H9 (cell line): ENCODE measurements around the gene FALEC. TPM values are rescaled to one million over a fixed set of nuclear protein-coding genes. Genes with fewer than 3 reads are reported as not detected.

Experiments
- DNase-seq: peaks from one replicate; pipeline ENCODE4 v3.0.0-alpha.2; 2017
- H2AFZ ChIP-seq: one replicate; pipeline ENCODE4 v1.6.1; 2013; ENCODE audit warnings: mild to moderate bottlenecking, low read length, control low read depth, moderate library complexity
- H2AK5ac ChIP-seq: 2 replicates; pipeline ENCODE4 v1.6.1; 2013; ENCODE audit warnings: low read length, control low read depth, mixed read lengths; ENCODE audit not compliant: insufficient read length
- H2BK120ac ChIP-seq: one replicate; pipeline ENCODE4 v1.6.1; 2013; ENCODE audit warnings: low read depth, mild to moderate bottlenecking, low read length, control low read depth, inconsistent platforms; ENCODE audit not compliant: poor library complexity, severe bottlenecking
- H2BK12ac ChIP-seq: 2 replicates; pipeline ENCODE4 v1.6.1; 2013; ENCODE audit warnings: low read length, control low read depth, mixed read lengths, low read depth; ENCODE audit not compliant: insufficient read length
- H2BK15ac ChIP-seq: 2 replicates; pipeline ENCODE4 v1.6.1; 2013; ENCODE audit warnings: low read depth, low read length, control low read depth
- H2BK20ac ChIP-seq: one replicate; pipeline ENCODE4 v1.6.1; 2013; ENCODE audit warnings: low read depth, mild to moderate bottlenecking, low read length, control low read depth, inconsistent platforms; ENCODE audit not compliant: poor library complexity, severe bottlenecking
- H2BK5ac ChIP-seq: 2 replicates; pipeline ENCODE4 v1.6.1; 2013; ENCODE audit warnings: low read length, control low read depth, mixed read lengths; ENCODE audit not compliant: insufficient read length
- H3K14ac ChIP-seq: 2 replicates; pipeline ENCODE4 v1.6.1; 2013; ENCODE audit warnings: low read length, control low read depth; ENCODE audit not compliant: insufficient read depth
- H3K18ac ChIP-seq: 2 replicates; pipeline ENCODE4 v1.6.1; 2013; ENCODE audit warnings: low read depth, mild to moderate bottlenecking, mixed read lengths, low read length, control low read depth; ENCODE audit not compliant: insufficient read length
- H3K23ac ChIP-seq: 2 replicates; pipeline ENCODE4 v1.6.1; 2013; ENCODE audit warnings: low read length, control low read depth, mixed read lengths, low read depth; ENCODE audit not compliant: insufficient read length
- H3K23me2 ChIP-seq: 2 replicates; pipeline ENCODE4 v1.6.1; 2013; ENCODE audit warnings: low read depth, mild to moderate bottlenecking, mixed read lengths, low read length, control low read depth; ENCODE audit not compliant: insufficient read length, poor library complexity, severe bottlenecking
- H3K27ac ChIP-seq: 2 replicates; pipeline ENCODE4 v1.5.1; 2013; ENCODE audit warnings: low read length, control low read depth, mixed read lengths, low read depth; ENCODE audit not compliant: insufficient read length
- H3K27me3 ChIP-seq: 2 replicates; pipeline ENCODE4 v1.6.1; 2013; ENCODE audit warnings: low read length, control low read depth, inconsistent platforms; ENCODE audit not compliant: insufficient read depth
- H3K4ac ChIP-seq: 2 replicates; pipeline ENCODE4 v1.6.1; 2013; ENCODE audit warnings: low read depth, mild to moderate bottlenecking, control low read depth, inconsistent platforms, low read length, moderate library complexity
- H3K4me1 ChIP-seq: 2 replicates; pipeline ENCODE4 v1.6.1; 2013; ENCODE audit warnings: low read length, control low read depth, inconsistent platforms; ENCODE audit not compliant: insufficient read depth
- H3K4me2 ChIP-seq: 2 replicates; pipeline ENCODE4 v1.6.1; 2013; ENCODE audit warnings: low read length, control low read depth, mixed read lengths; ENCODE audit not compliant: insufficient read length, insufficient read depth
- H3K56ac ChIP-seq: 2 replicates; pipeline ENCODE4 v1.6.1; 2013; ENCODE audit warnings: low read depth, mild to moderate bottlenecking, mixed read lengths, low read length, control low read depth; ENCODE audit not compliant: insufficient read length
- H3K79me1 ChIP-seq: 2 replicates; pipeline ENCODE4 v1.6.1; 2013; ENCODE audit warnings: low read depth, mild to moderate bottlenecking, moderate library complexity, low read length, control low read depth, inconsistent platforms; ENCODE audit not compliant: insufficient read depth, poor library complexity, severe bottlenecking
- H3K79me2 ChIP-seq: 2 replicates; pipeline ENCODE4 v1.6.1; 2013; ENCODE audit warnings: low read length, control low read depth, inconsistent platforms; ENCODE audit not compliant: insufficient read depth
- H3K9ac ChIP-seq: 2 replicates; pipeline ENCODE4 v1.6.1; 2013; ENCODE audit warnings: low read length, control low read depth, mixed read lengths; ENCODE audit not compliant: insufficient read length; ENCODE audit errors: extremely low read depth
- H3K9me3 ChIP-seq: one replicate; pipeline ENCODE4 v1.6.1; 2013; ENCODE audit warnings: low read depth, low read length, inconsistent platforms; ENCODE audit not compliant: control insufficient read depth
- H3T11ph ChIP-seq: one replicate; pipeline ENCODE4 v1.6.1; 2013; ENCODE audit warnings: mild to moderate bottlenecking, low read length, control low read depth, inconsistent platforms
- H4K20me1 ChIP-seq: one replicate; pipeline ENCODE4 v1.6.1; 2013; ENCODE audit not compliant: control insufficient read depth, insufficient read length, insufficient read depth
- H4K5ac ChIP-seq: 2 replicates; pipeline ENCODE4 v1.6.1; 2013; ENCODE audit warnings: low read depth, mild to moderate bottlenecking, mixed read lengths, low read length, control low read depth; ENCODE audit not compliant: insufficient read length
- H4K8ac ChIP-seq: replicated peaks from 2 replicates; pipeline ENCODE4 v1.6.1; 2013; ENCODE audit warnings: low read length, control low read depth, mixed read lengths, low read depth; ENCODE audit not compliant: insufficient read length
- H4K91ac ChIP-seq: 2 replicates; pipeline ENCODE4 v1.6.1; 2013; ENCODE audit warnings: low read depth, mild to moderate bottlenecking, moderate library complexity, mixed read lengths, low read length, control low read depth; ENCODE audit not compliant: insufficient read length
- H3K27ac Mint-ChIP-seq, 3 experiments: 2 replicates in 2 of 3; 3 replicates in 1 of 3; pipeline ENCODE4 v1.8.0; 2020 to 2021; ENCODE audit warnings: mixed read lengths in 3 of 3, mild to moderate bottlenecking in 1 of 3, moderate library complexity in 1 of 3
- H3K27me3 Mint-ChIP-seq: 2 replicates; pipeline ENCODE4 v1.8.0; 2021; ENCODE audit warnings: low read depth, mild to moderate bottlenecking, moderate library complexity, mixed read lengths
- H3K36me3 Mint-ChIP-seq, 3 experiments: 2 replicates in 2 of 3; 3 replicates in 1 of 3; pipeline ENCODE4 v1.8.0; 2020 to 2021; ENCODE audit warnings: low read depth in 3 of 3, mixed read lengths in 3 of 3; ENCODE audit not compliant: insufficient read depth in 1 of 3
- H3K4me1 Mint-ChIP-seq, 2 experiments: 2 replicates each; pipeline ENCODE4 v1.8.0; 2020; ENCODE audit warnings: mixed read lengths in 2 of 2
- H3K4me3 Mint-ChIP-seq, 2 experiments: 2 replicates in 1 of 2; 3 replicates in 1 of 2; pipeline ENCODE4 v1.8.0; 2020 to 2021; ENCODE audit warnings: mild to moderate bottlenecking in 2 of 2, mixed read lengths in 2 of 2, moderate library complexity in 1 of 2
- H3K9me3 Mint-ChIP-seq, 2 experiments: 2 replicates in 1 of 2; 3 replicates in 1 of 2; pipeline ENCODE4 v1.8.0; 2020; ENCODE audit warnings: mild to moderate bottlenecking in 2 of 2, mixed read lengths in 2 of 2, moderate library complexity in 1 of 2
- WGBS: extraction: QIAGEN DNeasy Blood & Tissue Kit; methylation state at CpG from one replicate; pipeline ENCODE4 v1.1.7; 2013; ENCODE audit warnings: missing lambda C conversion rate, low lambda C conversion rate, mixed read lengths; ENCODE audit not compliant: insufficient read length; ENCODE audit errors: extremely low coverage; 5-methylcytosine and 5-hydroxymethylcytosine counted together
- total RNA-seq: library from RNA; stranded (reverse); gene quantifications from 2 replicates; pipeline ENCODE4 v1.2.1, GENCODE V29; 2021
- TF ChIP-seq, protein P1 (sequence below): fragments of 200-600 bp; sonication (generic); conservative IDR thresholded peaks from 3 replicates; pipeline ENCODE4 v1.8.0; 2021; ENCODE audit warnings: antibody characterized with exemption, mild to moderate bottlenecking

FALEC gene
- total RNA-seq, 1 experiment from 2014 or later = not detected

DNA sequence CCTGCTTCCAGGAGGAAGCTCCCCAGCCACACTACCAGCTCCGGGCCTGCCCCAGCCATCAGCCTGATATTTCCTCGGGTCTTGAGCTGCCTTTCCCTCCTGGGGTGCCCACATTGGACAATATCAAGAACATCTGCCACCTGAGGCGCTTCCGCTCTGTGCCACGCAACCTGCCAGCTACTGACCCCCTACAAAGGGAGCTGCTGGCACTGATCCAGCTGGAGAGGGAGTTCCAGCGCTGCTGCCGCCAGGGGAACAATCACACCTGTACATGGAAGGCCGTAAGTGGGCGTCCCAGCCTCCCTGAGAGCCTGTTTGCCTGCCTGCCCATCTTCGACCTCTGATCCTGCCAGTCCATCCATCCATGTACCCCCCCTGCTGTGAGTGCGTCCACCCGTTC is 4.0 kb upstream of the FALEC start:
- Histone ChIP-seq H2BK120ac (no peak overlapping the region), H3K4ac (no peak overlapping the region), H2AFZ (no peak overlapping the region), H2BK15ac (no peak overlapping the region), H3K4me2 (no peak overlapping the region), H2BK5ac (no peak overlapping the region), H2BK20ac (no peak overlapping the region), H3K23me2 (peaks cover 12% of the 10 kb centered on the region), H3K27ac (no peak overlapping the region), H3K4me1 (peaks cover 2% of the 10 kb centered on the region; the same call in 1 of the 2 replicates), H3K79me2 (no peaks in the 10 kb centered on the region), H4K91ac (no peak overlapping the region), H3K27me3 (no peaks in the 10 kb centered on the region), H3K56ac (no peak overlapping the region), H3K14ac (no peak overlapping the region), H3K79me1 (no peaks in the 10 kb centered on the region), H4K5ac (no peak overlapping the region), H4K20me1 (peaks cover 2% of the 10 kb centered on the region), H3K18ac (no peak overlapping the region), H3T11ph (no peak overlapping the region), H3K9ac (no peak overlapping the region), H4K8ac (no peak overlapping the region), H2AK5ac (no peak overlapping the region), H3K23ac (no peak overlapping the region), H2BK12ac (no peak overlapping the region), H3K9me3 (no peaks in the 10 kb centered on the region)
- WGBS = no CpG with 5 or more reads among the region's 12 CpGs
- Mint-ChIP-seq H3K27ac (peak overlapping the region in 1 of 3 experiments; percentile 67; a peak in 2 of 7 replicates), H3K36me3 (peaks cover 6 to 22% (median 8%) of the 10 kb centered on the region in 3 experiments; a peak in 6 of 7 replicates), H3K4me3 (no peak overlapping the region), H3K9me3 (no peaks in the 10 kb centered on the region), H3K27me3 (peaks cover 1% of the 10 kb centered on the region; the same call in 1 of the 2 replicates), H3K4me1 (peaks cover 10 to 12% of the 10 kb centered on the region in 2 experiments)
- DNase-seq = no peak
- TF ChIP-seq, protein P1, sequence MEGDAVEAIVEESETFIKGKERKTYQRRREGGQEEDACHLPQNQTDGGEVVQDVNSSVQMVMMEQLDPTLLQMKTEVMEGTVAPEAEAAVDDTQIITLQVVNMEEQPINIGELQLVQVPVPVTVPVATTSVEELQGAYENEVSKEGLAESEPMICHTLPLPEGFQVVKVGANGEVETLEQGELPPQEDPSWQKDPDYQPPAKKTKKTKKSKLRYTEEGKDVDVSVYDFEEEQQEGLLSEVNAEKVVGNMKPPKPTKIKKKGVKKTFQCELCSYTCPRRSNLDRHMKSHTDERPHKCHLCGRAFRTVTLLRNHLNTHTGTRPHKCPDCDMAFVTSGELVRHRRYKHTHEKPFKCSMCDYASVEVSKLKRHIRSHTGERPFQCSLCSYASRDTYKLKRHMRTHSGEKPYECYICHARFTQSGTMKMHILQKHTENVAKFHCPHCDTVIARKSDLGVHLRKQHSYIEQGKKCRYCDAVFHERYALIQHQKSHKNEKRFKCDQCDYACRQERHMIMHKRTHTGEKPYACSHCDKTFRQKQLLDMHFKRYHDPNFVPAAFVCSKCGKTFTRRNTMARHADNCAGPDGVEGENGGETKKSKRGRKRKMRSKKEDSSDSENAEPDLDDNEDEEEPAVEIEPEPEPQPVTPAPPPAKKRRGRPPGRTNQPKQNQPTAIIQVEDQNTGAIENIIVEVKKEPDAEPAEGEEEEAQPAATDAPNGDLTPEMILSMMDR = no peak
